GM11168 (cell line): ENCODE measurements around the gene CNTN4.

Experiments used
- in situ Hi-C: fragments of 300-500 bp; cut with MboI; formaldehyde crosslinking; loops from one replicate; pipeline ENCODE4 v1.12.0; 2022; ENCODE audit warnings: low sequenced_read_pairs; ENCODE audit not compliant: unreplicated experiment

Gene CNTN4

GRCh38 chr3:2656806-2657777 is 558.4 kb downstream of the CNTN4 start:
- in situ Hi-C loops, result no loop called here

GRCh38 chr3:2657971-2658370 is 559.3 kb downstream of the CNTN4 start:
- in situ Hi-C loops, result no loop called here

DNA sequence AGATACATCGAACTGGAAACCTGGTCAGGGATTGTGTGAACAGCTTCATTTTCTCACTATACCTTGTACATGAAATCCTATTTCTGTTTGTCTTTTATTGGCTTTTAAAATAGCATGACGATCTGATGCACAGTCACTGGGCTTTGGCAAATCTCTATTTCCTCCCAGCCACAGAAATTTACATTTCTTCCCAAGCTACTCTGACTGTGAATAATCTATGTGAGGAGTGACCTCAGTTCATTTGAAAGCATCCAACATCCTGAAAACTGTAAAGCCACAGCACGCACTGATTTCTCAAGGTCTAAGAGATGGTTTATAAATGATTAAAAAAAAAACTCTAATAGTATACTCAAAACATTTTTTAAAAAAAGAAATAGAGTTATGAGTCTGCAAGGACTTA is 561.2 kb downstream of the CNTN4 start:
- in situ Hi-C loops, result no loop called here

GRCh38 chr3:2661078-2661477 is 562.4 kb downstream of the CNTN4 start:
- in situ Hi-C loops, result no loop called here

GRCh38 chr3:2677501-2677900 is 578.8 kb downstream of the CNTN4 start:
- in situ Hi-C loops, result no loop called here

GRCh38 chr3:2680236-2680635 is 581.6 kb downstream of the CNTN4 start:
- in situ Hi-C loops, result no loop called here

GRCh38 chr3:2684046-2684445 is 585.4 kb downstream of the CNTN4 start:
- in situ Hi-C loops, result no loop called here

GRCh38 chr3:2686816-2687502 is 588.3 kb downstream of the CNTN4 start:
- in situ Hi-C loops, result no loop called here

GRCh38 chr3:2697589-2697988 is 598.9 kb downstream of the CNTN4 start:
- in situ Hi-C loops, result no loop called here

DNA sequence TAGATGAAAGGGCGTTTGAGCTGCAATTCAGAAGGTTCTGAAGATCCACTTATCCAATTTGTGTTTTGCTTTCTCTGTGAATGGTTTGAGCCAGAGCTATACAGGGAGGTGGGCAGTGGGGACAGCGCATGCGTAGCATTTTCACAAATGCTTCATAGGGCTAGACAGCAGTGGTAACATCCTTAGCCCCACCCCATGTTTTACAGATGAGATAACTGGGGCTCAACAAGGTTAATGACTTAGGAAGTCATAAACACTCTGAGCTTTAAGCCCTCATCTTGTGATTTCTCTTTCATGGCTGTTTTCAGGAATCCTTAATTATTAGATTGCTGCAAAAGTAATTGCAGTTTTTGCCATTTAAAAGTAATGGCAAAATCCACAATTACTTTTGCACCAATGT is 602.8 kb downstream of the CNTN4 start:
- in situ Hi-C loops, result no loop called here

- in situ Hi-C loops, result no loop called here
Measured at GRCh38 chr3:2706144-2706835, 607.6 kb downstream of the CNTN4 start.

DNA sequence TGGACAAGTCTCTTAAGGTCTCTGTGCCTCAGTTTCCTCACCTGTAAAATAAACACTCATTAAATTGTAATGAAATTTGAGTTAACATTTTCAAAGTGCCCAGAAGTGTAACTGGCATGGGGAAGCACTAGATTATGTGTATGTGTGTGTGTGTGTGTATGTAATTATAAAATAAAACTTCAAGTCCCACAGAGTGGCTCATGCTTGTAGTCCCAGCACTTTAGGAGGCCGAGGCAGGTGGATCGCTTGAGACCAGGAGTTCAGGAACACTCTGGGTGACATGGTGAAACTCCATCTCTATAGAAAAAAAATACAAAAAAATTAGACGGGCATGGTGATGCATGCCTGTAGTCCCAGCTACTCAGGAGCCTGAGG is 608.2 kb downstream of the CNTN4 start:
- in situ Hi-C loops, result no loop called here

DNA sequence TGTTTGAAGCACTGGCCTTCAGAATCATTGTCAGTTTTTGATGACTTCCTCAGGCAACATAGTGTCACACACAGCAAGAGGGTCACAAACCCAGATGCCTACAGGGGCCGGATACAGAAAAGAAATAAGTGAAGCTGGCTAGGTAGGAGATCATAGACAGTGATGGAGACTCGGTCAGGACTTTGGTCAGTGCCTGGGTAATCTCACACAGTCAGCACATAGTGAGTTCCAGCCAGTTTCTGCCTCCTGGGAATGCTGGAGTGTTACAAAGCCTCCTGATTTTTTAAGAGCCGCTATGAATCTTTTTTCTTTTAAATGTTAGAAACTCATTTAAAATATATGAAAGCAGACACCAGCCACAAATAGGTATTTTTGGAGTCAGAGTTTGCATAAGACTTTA is 612.4 kb downstream of the CNTN4 start:
- in situ Hi-C loops, result no loop called here

GRCh38 chr3:2713923-2714322 is 615.3 kb downstream of the CNTN4 start:
- in situ Hi-C loops, result no loop called here

GRCh38 chr3:2714834-2715233 is 616.2 kb downstream of the CNTN4 start:
- in situ Hi-C loops, result no loop called here

DNA sequence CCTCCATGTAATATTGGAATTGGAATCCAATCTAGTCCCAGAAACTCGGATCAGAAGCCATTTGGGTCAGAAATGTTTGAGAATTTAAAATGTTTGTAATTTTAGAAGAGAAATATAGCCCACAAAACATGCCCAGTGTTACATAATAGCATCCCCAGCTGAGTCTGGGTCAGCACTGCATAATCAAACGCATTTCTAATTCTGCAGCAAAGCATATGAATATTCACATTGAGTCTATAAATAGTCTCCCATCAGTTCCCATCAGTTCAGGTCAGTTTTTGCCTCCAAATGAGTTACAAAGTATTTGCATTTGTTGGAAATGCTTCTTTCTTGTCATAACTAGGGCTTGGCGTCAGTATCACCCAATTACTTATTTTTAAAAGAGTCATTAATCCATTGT is 628.4 kb downstream of the CNTN4 start:
- in situ Hi-C loops, result no loop called here

GRCh38 chr3:2727610-2728318 is 629.1 kb downstream of the CNTN4 start:
- in situ Hi-C loops, result no loop called here

GRCh38 chr3:2731843-2732242 is 633.2 kb downstream of the CNTN4 start:
- in situ Hi-C loops, result no loop called here

DNA sequence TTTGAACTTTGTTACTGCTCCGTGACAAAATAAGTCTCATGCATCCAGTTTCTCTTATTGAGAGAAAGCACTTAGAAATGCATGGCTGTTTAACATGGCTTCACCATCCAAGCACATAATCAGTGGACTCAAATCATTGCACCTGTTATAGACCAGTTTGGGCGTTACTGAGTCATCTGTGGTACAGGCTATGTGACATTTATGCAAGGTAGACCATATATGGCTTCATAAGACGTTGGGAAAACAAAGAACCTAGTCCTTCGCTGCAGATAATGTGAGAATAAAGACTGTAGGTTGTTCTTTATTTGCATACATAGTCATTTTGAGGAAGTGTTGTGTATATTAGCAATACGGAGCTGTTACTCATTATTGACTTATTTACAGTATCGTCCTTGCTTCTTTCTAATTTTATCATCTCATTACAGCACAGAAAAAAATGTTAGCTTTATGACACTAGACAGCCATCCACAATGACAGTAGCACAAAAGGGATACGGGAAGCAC is 636.8 kb downstream of the CNTN4 start:
- in situ Hi-C loops, result no loop called here

- in situ Hi-C loops, result no loop called here
Measured at GRCh38 chr3:2741516-2741915, 642.9 kb downstream of the CNTN4 start.
